Endodermal cell (in vitro differentiated cells): ENCODE measurements around the gene KLK7. TPM values are rescaled to one million over a fixed set of nuclear protein-coding genes. Genes with fewer than 3 reads are reported as not detected.

Experiments
- DNase-seq: peaks from one replicate; pipeline ENCODE4 v3.0.0-alpha.2; 2017
- H3K27ac ChIP-seq: 2 replicates; pipeline ENCODE4 v1.5.1; 2013; ENCODE audit warnings: mild to moderate bottlenecking, low read depth, low read length, moderate library complexity
- H3K27me3 ChIP-seq: 2 replicates; pipeline ENCODE4 v1.6.1; 2013; ENCODE audit warnings: mild to moderate bottlenecking, low read length, moderate library complexity; ENCODE audit not compliant: insufficient read depth, control insufficient read depth, poor library complexity, severe bottlenecking
- H3K36me3 ChIP-seq: 2 replicates; pipeline ENCODE4 v1.7.0; 2013; ENCODE audit warnings: mild to moderate bottlenecking, low read length, moderate library complexity; ENCODE audit not compliant: control insufficient read depth, insufficient read depth
- H3K4me1 ChIP-seq: one replicate; pipeline ENCODE4 v1.7.0; 2013; ENCODE audit warnings: low read length; ENCODE audit not compliant: control insufficient read depth, insufficient read depth
- H3K4me3 ChIP-seq: 2 replicates; pipeline ENCODE4 v1.5.1; 2013; ENCODE audit warnings: mild to moderate bottlenecking, low read length, moderate library complexity
- H3K9ac ChIP-seq: 2 replicates; pipeline ENCODE4 v1.6.1; 2013; ENCODE audit warnings: mild to moderate bottlenecking, low read length, moderate library complexity; ENCODE audit not compliant: poor library complexity, severe bottlenecking; ENCODE audit errors: extremely low read depth
- H3K9me3 ChIP-seq: 2 replicates; pipeline ENCODE4 v1.6.1; 2013; ENCODE audit warnings: mild to moderate bottlenecking, low read length, moderate library complexity; ENCODE audit not compliant: control insufficient read depth
- H3K27ac Mint-ChIP-seq: 2 replicates; pipeline ENCODE4 v1.8.0; 2020; ENCODE audit warnings: mixed read lengths
- H3K27me3 Mint-ChIP-seq: 2 replicates; pipeline ENCODE4 v1.8.0; 2021; ENCODE audit warnings: mild to moderate bottlenecking, mixed read lengths; ENCODE audit not compliant: insufficient read depth
- H3K36me3 Mint-ChIP-seq: 2 replicates; pipeline ENCODE4 v1.8.0; 2020; ENCODE audit warnings: low read depth, mixed read lengths
- H3K4me1 Mint-ChIP-seq: 2 replicates; pipeline ENCODE4 v1.8.0; 2020; ENCODE audit warnings: mixed read lengths
- H3K4me3 Mint-ChIP-seq: 2 replicates; pipeline ENCODE4 v1.8.0; 2020; ENCODE audit warnings: mild to moderate bottlenecking, moderate library complexity, mixed read lengths
- H3K9me3 Mint-ChIP-seq: 2 replicates; pipeline ENCODE4 v1.8.0; 2020; ENCODE audit warnings: mild to moderate bottlenecking, mixed read lengths
- CTCF ChIP-seq: fragments of 200-600 bp; sonication (generic); conservative IDR thresholded peaks from 2 replicates; pipeline ENCODE4 v1.5.0; 2021; ENCODE audit warnings: antibody characterized with exemption, mild to moderate bottlenecking
- WGBS, 2 experiments: methylation state at CpG; one replicate each; pipeline versions ENCODE4 v1.1.5 to v1.1.7; 2013; ENCODE audit warnings: missing lambda C conversion rate in 2 of 2, mixed read lengths in 1 of 2; ENCODE audit not compliant: insufficient coverage in 1 of 2, insufficient read length in 1 of 2; 5-methylcytosine and 5-hydroxymethylcytosine counted together
- total RNA-seq, 2 donors: library from RNA; stranded (reverse); fragmentation: NEBNext Ultra II Directional in 1 of 2; extraction: Animal tissue kit (Norgen Biotek cat#: 25700) in 1 of 2; gene quantifications; 2 replicates in 1 of 2; 3 replicates in 1 of 2; pipeline ENCODE4 v1.2.1, GENCODE V29; 2021

KLK7 gene
- total RNA-seq, 2 donors from 2014 or later: not detected

- TF ChIP-seq CTCF: no peak
- Histone ChIP-seq H3K9ac (no peak within 1 kb of the TSS), H3K27ac (no peak within 1 kb of the TSS), H3K4me3 (no peak within 1 kb of the TSS), H3K27me3 (no peaks in the 10 kb centered on the region), H3K4me1 (no peaks in the 10 kb centered on the region), H3K9me3 (no peaks in the 10 kb centered on the region), H3K36me3 (no peaks in the 10 kb centered on the region)
- no peak within 1 kb of the TSS for H3K27ac Mint-ChIP-seq
- peaks cover 17% of the 10 kb centered on the region for H3K27me3 Mint-ChIP-seq
- WGBS, 2 experiments: 88 to 94% methylated on average over 11 to 19 of the region's 19 CpGs
- H3K4me1 Mint-ChIP-seq: peaks cover 2% of the 10 kb centered on the region
- no peak within 1 kb of the TSS for H3K4me3 Mint-ChIP-seq
- peak; percentile 56 for DNase-seq
- no peaks in the 10 kb centered on the region for H3K9me3 Mint-ChIP-seq
- no peaks in the 10 kb centered on the region for H3K36me3 Mint-ChIP-seq
These were observed 14.3 kb downstream of the KLK7 start, which contains the start of gene KLK6 for GRCh38 chr19:50969413-50969760. Gene KLK6 (minus strand): TSS chr19:50969591. CDS start chr19:50968104, 1,487 bp downstream.

DNA sequence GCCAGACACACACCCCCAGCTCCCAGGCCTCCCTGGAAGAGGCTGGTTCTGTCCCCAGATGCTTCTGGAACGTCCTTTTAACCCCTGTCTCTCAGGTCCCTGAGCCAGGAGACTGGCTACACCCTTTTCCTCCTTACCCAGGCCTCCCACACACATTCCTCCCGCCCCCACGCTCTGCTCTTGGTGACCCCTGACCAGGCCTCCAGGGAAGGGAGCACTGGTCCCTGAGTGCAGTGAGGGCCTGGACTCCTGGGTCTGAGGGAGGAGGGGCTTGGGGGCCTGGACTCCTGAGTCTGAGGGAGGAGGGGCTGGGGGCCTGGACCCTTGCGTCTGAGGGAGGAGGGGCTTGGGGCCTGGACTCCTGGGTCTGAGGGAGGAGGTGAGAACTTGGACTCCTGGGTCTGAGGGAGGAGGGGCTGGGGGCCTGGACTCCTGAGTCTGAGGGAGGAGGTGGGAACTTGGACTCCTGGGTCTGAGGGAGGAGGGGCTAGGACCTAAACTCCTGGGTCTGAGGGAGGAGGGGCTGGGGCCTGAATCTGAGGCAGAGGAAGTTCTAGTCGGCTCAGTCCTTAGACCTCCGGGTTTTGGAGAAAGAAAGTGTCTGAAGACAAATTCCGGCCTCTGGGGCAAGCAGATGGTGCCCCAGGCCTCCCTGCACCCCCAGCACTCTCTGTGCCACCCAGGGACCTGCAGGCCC, 14.9 kb downstream of the KLK7 start:
- WGBS, 2 experiments: 81% methylated on average over 7 of the region's 7 CpGs; no CpG with 5 or more reads in 1 of the 2 experiments
- Mint-ChIP-seq H3K36me3 (no peaks in the 10 kb centered on the region), H3K4me1 (peaks cover 2% of the 10 kb centered on the region), H3K27ac (no peak overlapping the region), H3K27me3 (peaks cover 20% of the 10 kb centered on the region), H3K9me3 (no peaks in the 10 kb centered on the region), H3K4me3 (no peak overlapping the region)
- H3K4me3 ChIP-seq: no peak overlapping the region
- H3K9me3 ChIP-seq: no peaks in the 10 kb centered on the region
- no peak for DNase-seq
- no peaks in the 10 kb centered on the region for H3K4me1 ChIP-seq
- H3K27ac ChIP-seq: no peak overlapping the region
- no peaks in the 10 kb centered on the region for H3K27me3 ChIP-seq
- H3K9ac ChIP-seq: no peak overlapping the region
- H3K36me3 ChIP-seq: no peaks in the 10 kb centered on the region
- TF ChIP-seq CTCF: no peak

DNA sequence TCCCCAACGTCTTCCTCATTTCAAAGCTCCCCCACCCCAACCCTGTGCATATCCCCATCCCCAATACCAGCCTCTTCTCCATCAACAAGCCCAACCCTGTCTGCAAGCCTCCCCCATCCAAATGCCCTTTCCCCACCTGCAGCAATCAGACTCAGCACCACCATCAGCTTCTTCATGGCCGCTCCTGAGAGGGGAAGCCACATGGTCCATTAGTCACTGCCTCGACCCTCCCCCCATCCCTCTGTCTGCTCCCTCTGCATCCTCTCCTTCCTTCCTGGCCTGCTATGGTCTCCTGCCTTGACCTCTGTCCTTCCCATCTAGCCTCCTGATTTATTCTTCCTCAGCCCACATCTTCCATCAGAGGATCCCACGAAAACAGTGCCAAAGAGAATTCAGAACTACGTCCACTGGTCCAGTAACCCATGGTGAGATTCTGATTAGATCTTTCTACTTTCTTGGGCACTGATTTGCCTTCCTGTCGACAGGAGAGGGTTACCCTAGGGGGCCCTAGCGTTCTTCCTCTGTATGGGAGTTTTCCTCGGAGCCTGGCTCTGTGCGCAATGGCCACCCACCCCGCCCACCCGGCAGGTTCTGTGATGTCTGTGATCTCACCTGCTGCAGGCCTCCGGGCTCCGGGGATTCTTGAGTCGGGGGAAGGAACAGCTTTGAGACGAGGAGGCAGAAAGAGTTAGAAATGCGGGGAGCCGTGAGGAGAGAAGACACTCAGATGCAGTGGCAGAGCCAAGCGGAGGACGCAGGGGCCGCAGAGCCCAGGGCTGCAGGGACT, 15.6 kb downstream of the KLK7 start:
- Histone ChIP-seq H3K4me3 (no peak overlapping the region), H3K27ac (no peak overlapping the region), H3K9me3 (no peaks in the 10 kb centered on the region), H3K4me1 (no peaks in the 10 kb centered on the region), H3K27me3 (no peaks in the 10 kb centered on the region), H3K36me3 (no peaks in the 10 kb centered on the region), H3K9ac (no peak overlapping the region)
- 72 to 81% methylated on average over 11 to 20 of the region's 20 CpGs for WGBS, 2 experiments
- Mint-ChIP-seq H3K4me1 (peaks cover 2% of the 10 kb centered on the region), H3K9me3 (no peaks in the 10 kb centered on the region), H3K36me3 (no peaks in the 10 kb centered on the region), H3K4me3 (no peak overlapping the region), H3K27ac (no peak overlapping the region), H3K27me3 (peaks cover 24% of the 10 kb centered on the region)
- peak; percentile 30 for TF ChIP-seq CTCF
- peak; percentile 73 for DNase-seq
